Chondrocyte (in vitro differentiated cells): Measurements from ENCODE around the gene ARHGAP18. TPM values are rescaled to one million over a fixed set of nuclear protein-coding genes. Genes with fewer than 3 reads are reported as not detected.

Source experiments
- DNase-seq: peaks from one replicate; pipeline ENCODE4 v3.0.0; 2021; ENCODE audit warnings: mixed read lengths, low spot score
- H3K27ac Mint-ChIP-seq: one replicate; pipeline ENCODE4 v1.8.0; 2021; ENCODE audit warnings: mild to moderate bottlenecking, moderate library complexity, mixed read lengths; ENCODE audit not compliant: unreplicated experiment
- H3K27me3 Mint-ChIP-seq: 2 replicates; pipeline ENCODE4 v1.8.0; 2021; ENCODE audit warnings: low read depth, mixed read lengths
- H3K36me3 Mint-ChIP-seq: 2 replicates; pipeline ENCODE4 v1.8.0; 2021; ENCODE audit warnings: low read depth, mixed read lengths
- H3K4me1 Mint-ChIP-seq: 2 replicates; pipeline ENCODE4 v1.8.0; 2021; ENCODE audit warnings: low read depth, mild to moderate bottlenecking, mixed read lengths
- H3K4me3 Mint-ChIP-seq: one replicate; pipeline ENCODE4 v1.8.0; 2021; ENCODE audit warnings: mild to moderate bottlenecking, moderate library complexity, mixed read lengths; ENCODE audit not compliant: unreplicated experiment
- H3K9me3 Mint-ChIP-seq: 2 replicates; pipeline ENCODE4 v1.8.0; 2021; ENCODE audit warnings: low read depth, mixed read lengths
- CTCF ChIP-seq: fragments of 200-600 bp; sonication (generic); IDR thresholded peaks from 2 replicates; pipeline ENCODE4 v1.5.0; 2021; ENCODE audit warnings: antibody characterized with exemption, mild to moderate bottlenecking, moderate library complexity
- total RNA-seq: library from RNA; stranded (reverse); gene quantifications from 3 replicates; pipeline ENCODE4 v1.2.1, GENCODE V29; 2021

Gene ARHGAP18
- total RNA-seq, 1 donor from 2014 or later = 8.0 TPM

- no peak overlapping the region for H3K4me3 Mint-ChIP-seq
- no peak for TF ChIP-seq CTCF
- peaks cover 4% of the 10 kb centered on the region for H3K36me3 Mint-ChIP-seq
- H3K27me3 Mint-ChIP-seq = no peaks in the 10 kb centered on the region
- no peaks in the 10 kb centered on the region for H3K9me3 Mint-ChIP-seq
- no peak for DNase-seq
- peak overlapping the region; percentile 28 for H3K27ac Mint-ChIP-seq
- H3K4me1 Mint-ChIP-seq = peaks cover 61% of the 10 kb centered on the region
Measured at GRCh38 chr6:129641344-129641743, 68.6 kb downstream of the ARHGAP18 start.

- peaks cover 52% of the 10 kb centered on the region for H3K4me1 Mint-ChIP-seq
Measured at GRCh38 chr6:129638686-129639085, 71.3 kb downstream of the ARHGAP18 start.

GRCh38 chr6:129638055-129638684 is 71.8 kb downstream of the ARHGAP18 start:
- Mint-ChIP-seq H3K9me3 (no peaks in the 10 kb centered on the region), H3K4me3 (no peak overlapping the region), H3K36me3 (peaks cover 4% of the 10 kb centered on the region), H3K27me3 (no peaks in the 10 kb centered on the region), H3K27ac (peak overlapping the region; percentile 39), H3K4me1 (peaks cover 49% of the 10 kb centered on the region)
- TF ChIP-seq CTCF = no peak
- DNase-seq = no peak

More at GRCh38 chr6:129638686-129639085, 71.3 kb downstream of the ARHGAP18 start:
- H3K27me3 Mint-ChIP-seq = no peaks in the 10 kb centered on the region
- no peak overlapping the region for H3K4me3 Mint-ChIP-seq
- TF ChIP-seq CTCF = no peak
- peak overlapping the region; percentile 39 for H3K27ac Mint-ChIP-seq
- DNase-seq = no peak
- no peaks in the 10 kb centered on the region for H3K9me3 Mint-ChIP-seq
- peaks cover 4% of the 10 kb centered on the region for H3K36me3 Mint-ChIP-seq

GRCh38 chr6:129637340-129638054 is 72.5 kb downstream of the ARHGAP18 start:
- H3K4me3 Mint-ChIP-seq = no peak overlapping the region
- no peaks in the 10 kb centered on the region for H3K27me3 Mint-ChIP-seq
- no peaks in the 10 kb centered on the region for H3K9me3 Mint-ChIP-seq
- peaks cover 4% of the 10 kb centered on the region for H3K36me3 Mint-ChIP-seq
- peaks cover 49% of the 10 kb centered on the region for H3K4me1 Mint-ChIP-seq
- no peak overlapping the region for H3K27ac Mint-ChIP-seq
- TF ChIP-seq CTCF = no peak
- DNase-seq = no peak

- peaks cover 4% of the 10 kb centered on the region for H3K36me3 Mint-ChIP-seq
- no peak overlapping the region for H3K27ac Mint-ChIP-seq
- H3K9me3 Mint-ChIP-seq = no peaks in the 10 kb centered on the region
- DNase-seq = no peak
- no peaks in the 10 kb centered on the region for H3K27me3 Mint-ChIP-seq
- H3K4me3 Mint-ChIP-seq = no peak overlapping the region
- TF ChIP-seq CTCF = no peak
- H3K4me1 Mint-ChIP-seq = peaks cover 40% of the 10 kb centered on the region
Measured at GRCh38 chr6:129635396-129636130, 74.4 kb downstream of the ARHGAP18 start.
